ENCODE data around the gene CGNL1.

CGNL1 gene

GRCh38 chr15:57571725-57572124 is 195.4 kb downstream of the CGNL1 start:
- TF ChIP-seq, protein P1, sequence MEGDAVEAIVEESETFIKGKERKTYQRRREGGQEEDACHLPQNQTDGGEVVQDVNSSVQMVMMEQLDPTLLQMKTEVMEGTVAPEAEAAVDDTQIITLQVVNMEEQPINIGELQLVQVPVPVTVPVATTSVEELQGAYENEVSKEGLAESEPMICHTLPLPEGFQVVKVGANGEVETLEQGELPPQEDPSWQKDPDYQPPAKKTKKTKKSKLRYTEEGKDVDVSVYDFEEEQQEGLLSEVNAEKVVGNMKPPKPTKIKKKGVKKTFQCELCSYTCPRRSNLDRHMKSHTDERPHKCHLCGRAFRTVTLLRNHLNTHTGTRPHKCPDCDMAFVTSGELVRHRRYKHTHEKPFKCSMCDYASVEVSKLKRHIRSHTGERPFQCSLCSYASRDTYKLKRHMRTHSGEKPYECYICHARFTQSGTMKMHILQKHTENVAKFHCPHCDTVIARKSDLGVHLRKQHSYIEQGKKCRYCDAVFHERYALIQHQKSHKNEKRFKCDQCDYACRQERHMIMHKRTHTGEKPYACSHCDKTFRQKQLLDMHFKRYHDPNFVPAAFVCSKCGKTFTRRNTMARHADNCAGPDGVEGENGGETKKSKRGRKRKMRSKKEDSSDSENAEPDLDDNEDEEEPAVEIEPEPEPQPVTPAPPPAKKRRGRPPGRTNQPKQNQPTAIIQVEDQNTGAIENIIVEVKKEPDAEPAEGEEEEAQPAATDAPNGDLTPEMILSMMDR (IDR thresholded peaks at IDR 0.05; ENCODE audit: extremely low read depth, missing control alignments) = no peak
- DNase-seq (ENCODE audit: low spot score) = no peak

- TF ChIP-seq, protein P1 (IDR thresholded peaks at IDR 0.05; ENCODE audit: extremely low read depth, missing control alignments) = no peak
- no peak for DNase-seq (ENCODE audit: low spot score)
These were observed 196.2 kb downstream of the CGNL1 start for GRCh38 chr15:57572468-57572867.

DNA sequence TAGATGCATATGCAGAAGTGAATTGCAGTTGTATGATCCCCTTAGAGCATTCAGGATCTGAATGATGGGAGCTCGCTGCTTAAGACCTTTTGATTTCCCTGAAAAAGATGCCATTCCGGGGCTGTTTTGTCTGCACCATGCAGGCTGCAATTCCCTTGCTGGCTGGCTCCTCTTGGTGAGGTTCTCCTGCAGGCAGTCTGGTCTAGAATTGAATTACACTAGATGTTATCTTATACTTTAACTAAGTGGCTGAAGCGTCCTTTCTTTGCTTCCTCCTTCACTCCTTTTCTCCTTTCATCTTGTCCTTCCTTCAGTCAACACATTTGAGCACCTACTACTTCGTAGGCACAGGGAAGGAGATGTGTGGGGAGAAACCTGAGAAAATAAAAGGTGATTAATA is 196.8 kb downstream of the CGNL1 start:
- no peak for DNase-seq (ENCODE audit: low spot score)
- TF ChIP-seq, protein P1 (IDR thresholded peaks at IDR 0.05; ENCODE audit: extremely low read depth, missing control alignments) = no peak

DNA sequence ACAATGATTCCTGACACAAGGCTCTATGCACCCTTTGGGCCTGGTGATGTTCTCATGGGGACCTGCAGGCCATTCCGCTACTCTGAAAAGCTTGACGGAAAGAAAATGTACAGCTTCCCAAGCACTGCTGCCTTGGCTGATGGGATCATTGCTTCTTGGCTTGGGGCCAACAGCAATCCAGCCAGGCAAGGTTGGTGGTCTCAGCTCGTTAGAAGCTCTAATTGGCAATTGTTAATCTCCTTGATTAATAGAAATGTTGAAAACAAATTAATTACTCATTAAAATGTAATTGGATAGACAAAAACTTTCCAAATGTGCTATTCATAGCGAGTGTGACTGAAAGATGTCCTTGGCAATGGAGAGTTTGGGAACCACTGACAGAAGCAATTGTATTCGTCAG is 199.1 kb downstream of the CGNL1 start:
- DNase-seq (ENCODE audit: low spot score) = no peak
- TF ChIP-seq, protein P1 (IDR thresholded peaks at IDR 0.05; ENCODE audit: extremely low read depth, missing control alignments) = no peak

- TF ChIP-seq, protein P1 (IDR thresholded peaks at IDR 0.05; ENCODE audit: extremely low read depth, missing control alignments) = no peak
- DNase-seq (ENCODE audit: low spot score) = no peak
These were observed 202.1 kb downstream of the CGNL1 start for GRCh38 chr15:57578288-57578900.

DNA sequence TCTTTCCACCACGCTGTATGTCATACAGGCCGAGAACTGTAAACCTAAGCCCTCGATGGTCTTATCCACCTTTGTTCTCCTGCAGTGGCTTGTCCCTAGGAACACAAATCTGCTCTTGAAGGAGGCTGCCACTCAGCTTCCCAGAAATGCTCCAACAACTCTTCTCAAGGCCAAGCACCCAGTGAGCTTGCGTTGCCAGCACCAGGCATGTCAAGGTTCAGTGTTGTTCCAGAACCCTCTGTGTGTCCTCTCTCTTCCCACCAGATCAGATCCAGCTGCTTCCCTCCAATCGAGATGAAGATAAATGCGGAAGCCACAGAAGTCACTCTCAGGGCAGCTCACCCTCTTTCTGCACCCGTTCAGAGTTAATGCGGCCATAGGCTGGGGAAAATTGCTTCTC is 204.1 kb downstream of the CGNL1 start:
- TF ChIP-seq, protein P1 (IDR thresholded peaks at IDR 0.05; ENCODE audit: extremely low read depth, missing control alignments) = no peak
- no peak for DNase-seq (ENCODE audit: low spot score)

DNA sequence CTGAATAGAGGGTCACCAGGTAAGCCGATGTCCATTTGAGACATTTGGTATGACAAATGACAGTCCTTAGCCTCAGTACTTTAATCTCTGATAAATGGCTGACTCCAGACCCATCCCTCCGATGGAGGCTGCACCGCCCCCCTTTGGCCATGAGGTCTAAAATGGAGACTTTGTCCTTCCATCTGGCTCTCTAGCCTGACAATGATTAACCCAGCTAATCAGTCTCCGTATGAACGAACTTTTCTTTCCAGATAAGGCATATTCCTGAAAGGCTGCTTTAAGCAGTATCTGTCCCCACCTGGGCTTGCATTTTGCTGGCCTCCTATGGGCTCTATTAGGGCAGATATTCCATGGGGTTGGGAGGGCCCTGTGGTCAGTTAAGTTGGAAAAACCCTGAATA is 204.6 kb downstream of the CGNL1 start:
- TF ChIP-seq, protein P1 (IDR thresholded peaks at IDR 0.05; ENCODE audit: extremely low read depth, missing control alignments) = no peak
- no peak for DNase-seq (ENCODE audit: low spot score)
